SK-N-SH (cell line): ENCODE measurements around the gene POLE3. TPM values are rescaled to one million over a fixed set of nuclear protein-coding genes. Genes with fewer than 3 reads are reported as not detected.
A peak's percentile ranks its signal among the peaks of the same experiment; 100 is the strongest.

Experiments
- CTCF ChIA-PET: fragments of 300-600, 350-600 bp; formaldehyde crosslinking; extraction: SDS; loops from one replicate; lab custom pipeline; 2021; lab: Yijun Ruan, JAX
- POLR2A ChIA-PET: fragments of 350-600 bp; sonication (Branson Sonifier 250); formaldehyde crosslinking; extraction: SDS; loops from one replicate; lab custom pipeline; 2020; ENCODE audit warnings: antibody characterized with exemption, inconsistent platforms; lab: Yijun Ruan, JAX
- DNase-seq: peaks from one replicate; pipeline ENCODE4 v3.0.0; 2012
- H2AFZ ChIP-seq: fragments of 200-600 bp; sonication (generic); 2 replicates; pipeline ENCODE4 v1.8.1; 2016; ENCODE audit warnings: antibody characterized with exemption, mild to moderate bottlenecking, low read depth
- H3F3A ChIP-seq: fragments of 200-600 bp; sonication (generic); replicated peaks from 2 replicates; pipeline ENCODE3; 2016; ENCODE audit warnings: antibody characterized with exemption, mild to moderate bottlenecking; ENCODE audit not compliant: insufficient read depth
- H3K27ac ChIP-seq, 2 experiments: fragments of 200-500 bp in 1 of 2; fragments of 200-600 bp in 1 of 2; sonication (Bioruptor generic) in 1 of 2; sonication (generic), shearing (Covaris generic) in 1 of 2; 2 replicates each; pipeline versions ENCODE4 v1.5.1 to v1.6.1; 2014 to 2016; ENCODE audit warnings: low read depth in 2 of 2, inconsistent platforms in 1 of 2, low read length in 1 of 2, mild to moderate bottlenecking in 1 of 2, mixed read lengths in 1 of 2
- H3K27me3 ChIP-seq: fragments of 200-600 bp; sonication (generic), shearing (Covaris generic); 2 replicates; pipeline ENCODE4 v1.6.1; 2016; ENCODE audit warnings: mixed run types; ENCODE audit not compliant: insufficient read depth
- H3K36me3 ChIP-seq, 2 experiments: fragments of 200-500 bp in 1 of 2; fragments of 200-600 bp in 1 of 2; sonication (Bioruptor generic) in 1 of 2; sonication (generic) in 1 of 2; replicated peaks in 1 of 2; 2 replicates each; pipeline versions ENCODE3 to v1.5.1; 2014 to 2016; ENCODE audit warnings: low read length in 1 of 2, mild to moderate bottlenecking in 1 of 2; ENCODE audit not compliant: insufficient read depth in 2 of 2, control insufficient read depth in 1 of 2
- H3K4me1 ChIP-seq, 2 experiments: fragments of 200-500 bp in 1 of 2; fragments of 200-600 bp in 1 of 2; sonication (Bioruptor generic) in 1 of 2; sonication (generic), shearing (Covaris generic) in 1 of 2; 2 replicates each; pipeline versions ENCODE4 v1.5.1 to v1.6.1; 2014 to 2016; ENCODE audit warnings: low read depth in 1 of 2, low read length in 1 of 2, mixed run types in 1 of 2; ENCODE audit not compliant: insufficient read depth in 2 of 2, control insufficient read depth in 1 of 2
- H3K4me2 ChIP-seq: fragments of 200-600 bp; sonication (generic), shearing (Covaris generic); 2 replicates; pipeline ENCODE4 v1.6.1; 2017; ENCODE audit warnings: mixed run types
- H3K4me3 ChIP-seq, 2 experiments: fragments of 200-500 bp in 1 of 2; fragments of 200-600 bp in 1 of 2; sonication (Bioruptor generic) in 1 of 2; sonication (generic), shearing (Covaris generic) in 1 of 2; 2 replicates each; pipeline versions ENCODE4 v1.5.1 to v1.8.1; 2014 to 2016; ENCODE audit warnings: low read depth in 2 of 2, inconsistent platforms in 1 of 2, low read length in 1 of 2, mild to moderate bottlenecking in 1 of 2, mixed read lengths in 1 of 2, moderate library complexity in 1 of 2
- H3K79me2 ChIP-seq: fragments of 200-600 bp; sonication (generic); 2 replicates; pipeline ENCODE4 v1.8.1; 2017; ENCODE audit warnings: mild to moderate bottlenecking; ENCODE audit not compliant: insufficient read depth
- H3K9ac ChIP-seq: fragments of 200-600 bp; sonication (generic); 2 replicates; pipeline ENCODE4 v1.6.1; 2017; ENCODE audit warnings: mixed run types
- H3K9me2 ChIP-seq: fragments of 200-600 bp; sonication (generic); 2 replicates; pipeline ENCODE4 v1.6.1; 2017; ENCODE audit warnings: mixed run types
- H3K9me3 ChIP-seq: fragments of 200-600 bp; sonication (generic); 2 replicates; pipeline ENCODE4 v1.6.1; 2017; ENCODE audit warnings: mixed run types, mild to moderate bottlenecking, moderate library complexity
- H4K20me1 ChIP-seq: fragments of 200-600 bp; sonication (generic); 2 replicates; pipeline ENCODE4 v1.6.1; 2017; ENCODE audit warnings: mild to moderate bottlenecking, mixed run types; ENCODE audit not compliant: insufficient read depth
- ELF1 ChIP-seq: IDR thresholded peaks from 2 replicates; pipeline ENCODE4 v1.4.0; 2012
- EP300 ChIP-seq, 2 experiments: IDR thresholded peaks; 2 replicates each; pipeline versions ENCODE4 v1.4.0 to v1.6.1; 2012; ENCODE audit warnings: borderline replicate concordance in 1 of 2, low read depth in 1 of 2, low read length in 1 of 2
- EZH2phosphoT487 ChIP-seq: fragments of 200-600 bp; sonication (generic); IDR thresholded peaks from 2 replicates; pipeline ENCODE4 v1.6.1; 2017; ENCODE audit warnings: low read depth, mixed run types, mild to moderate bottlenecking, antibody characterized with exemption, moderate library complexity, borderline replicate concordance
- FOXM1 ChIP-seq: IDR thresholded peaks from 2 replicates; pipeline ENCODE4 v1.4.0; 2012; ENCODE audit warnings: low read depth, mild to moderate bottlenecking
- GABPA ChIP-seq: IDR thresholded peaks from 2 replicates; pipeline ENCODE4 v1.4.0; 2012; ENCODE audit warnings: low read depth, mild to moderate bottlenecking
- GATA2 ChIP-seq: sonication (generic); formaldehyde crosslinking; IDR thresholded peaks from 2 replicates; pipeline ENCODE4 v1.5.0; 2020; ENCODE audit warnings: mild to moderate bottlenecking, missing genetic modification reagents
- MEF2A ChIP-seq: IDR thresholded peaks from 2 replicates; pipeline ENCODE4 v1.4.0; 2012; ENCODE audit warnings: low read depth, borderline replicate concordance
- MXI1 ChIP-seq: IDR thresholded peaks from 2 replicates; pipeline ENCODE4 v1.6.1; 2012; ENCODE audit warnings: mild to moderate bottlenecking, low read depth, low read length, improper control_type of control experiment
- NFIC ChIP-seq: IDR thresholded peaks from 2 replicates; pipeline ENCODE4 v1.4.0; 2012; ENCODE audit warnings: borderline replicate concordance
- POLR2AphosphoS5 ChIP-seq: IDR thresholded peaks from 2 replicates; pipeline ENCODE4 v1.6.1; 2012; ENCODE audit warnings: low read depth, low read length
- RAD21 ChIP-seq: IDR thresholded peaks from 2 replicates; pipeline ENCODE4 v1.6.1; 2012; ENCODE audit warnings: mild to moderate bottlenecking, low read length
- RCOR1 ChIP-seq: fragments of 150-350 bp; IDR thresholded peaks from 2 replicates; pipeline ENCODE4 v1.6.1; 2017; ENCODE audit warnings: antibody characterized with exemption, low read length
- RXRA ChIP-seq: IDR thresholded peaks from 2 replicates; pipeline ENCODE4 v1.4.0; 2012; ENCODE audit warnings: low read depth, mild to moderate bottlenecking, borderline replicate concordance
- SMC3 ChIP-seq: IDR thresholded peaks from 2 replicates; pipeline ENCODE4 v1.6.1; 2012; ENCODE audit warnings: low read depth, low read length, improper control_type of control experiment
- TAF1 ChIP-seq: IDR thresholded peaks from 2 replicates; pipeline ENCODE4 v1.6.1; 2012; ENCODE audit warnings: low read depth, mild to moderate bottlenecking, low read length, moderate library complexity, borderline replicate concordance
- TCF12 ChIP-seq: IDR thresholded peaks from 2 replicates; pipeline ENCODE4 v1.4.0; 2012
- TEAD4 ChIP-seq: IDR thresholded peaks from 2 replicates; pipeline ENCODE4 v1.4.0; 2012; ENCODE audit warnings: mild to moderate bottlenecking, borderline replicate concordance; ENCODE audit not compliant: insufficient read depth
- WGBS: methylation state at CpG from one replicate; pipeline ENCODE4 v1.1.6; 2017; ENCODE audit warnings: low lambda C conversion rate; 5-methylcytosine and 5-hydroxymethylcytosine counted together
- polyA plus RNA-seq, 3 experiments: library from polyadenylated mRNA; depleted of rRNA; stranded (reverse); fragments of >200 nt; gene quantifications; 2 replicates each; pipeline ENCODE4 v1.2.3, GENCODE V29; 2012
- TF ChIP-seq, protein P1 (sequence below): fragments of 150-350 bp; IDR thresholded peaks from 2 replicates; pipeline ENCODE4 v1.6.1; 2016; ENCODE audit warnings: mild to moderate bottlenecking, low read depth, low read length
- TF ChIP-seq, protein P2 (sequence below): IDR thresholded peaks from 2 replicates; pipeline ENCODE4 v1.4.0; 2012; ENCODE audit warnings: low read depth
- TF ChIP-seq, protein P3 (sequence below): IDR thresholded peaks from 2 replicates; pipeline ENCODE4 v1.4.0; 2012; ENCODE audit warnings: low read depth, borderline replicate concordance

Gene POLE3
- polyA plus RNA-seq, 1 of the 3 experiments (the other 2 are of a cell fraction) = 40.1 TPM

DNA sequence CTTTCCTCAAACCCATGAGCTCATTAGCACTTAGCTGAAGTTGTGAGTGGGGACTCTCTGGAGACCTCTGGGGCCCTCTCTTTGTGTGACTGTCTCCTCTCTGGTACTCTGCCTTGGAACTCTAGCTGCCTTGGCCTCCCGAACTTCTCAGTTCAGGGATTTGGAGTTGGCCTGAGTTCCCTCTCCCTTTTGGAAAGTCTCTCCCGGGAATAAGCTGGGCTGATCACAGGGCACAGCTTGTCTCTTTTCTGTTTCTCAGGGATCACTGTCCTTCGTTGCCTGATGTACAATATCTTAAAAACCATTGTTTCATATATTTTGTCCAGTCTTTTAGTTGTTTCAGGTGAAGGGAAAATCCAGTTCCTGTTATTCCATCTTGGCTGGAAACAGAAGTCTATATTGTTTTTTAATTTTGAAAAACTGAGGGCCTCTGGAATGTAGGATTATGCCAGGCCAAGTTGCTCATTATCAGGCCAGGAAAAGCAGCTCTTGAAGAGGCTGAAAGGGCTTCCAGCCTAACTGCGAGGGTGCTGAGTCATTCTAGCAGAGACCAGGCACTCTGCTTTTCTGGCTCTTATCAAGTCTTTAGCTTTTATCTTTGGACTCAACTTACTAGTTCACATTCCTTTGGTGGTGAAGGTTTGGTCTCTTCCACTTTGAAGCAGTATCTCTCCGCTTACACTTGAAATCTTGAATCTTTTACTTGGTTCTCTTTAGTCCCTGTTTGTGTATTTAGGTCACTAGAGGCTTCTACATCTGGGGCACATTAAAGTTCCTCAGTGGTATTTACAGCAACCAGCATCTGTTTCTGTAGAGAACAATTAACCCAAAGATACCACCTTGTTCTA lies 44.7 kb upstream of the POLE3 start (continued):
- peak; percentile 43; the same call in 1 of the 2 replicates for TF ChIP-seq POLR2AphosphoS5
- TF ChIP-seq, protein P1, sequence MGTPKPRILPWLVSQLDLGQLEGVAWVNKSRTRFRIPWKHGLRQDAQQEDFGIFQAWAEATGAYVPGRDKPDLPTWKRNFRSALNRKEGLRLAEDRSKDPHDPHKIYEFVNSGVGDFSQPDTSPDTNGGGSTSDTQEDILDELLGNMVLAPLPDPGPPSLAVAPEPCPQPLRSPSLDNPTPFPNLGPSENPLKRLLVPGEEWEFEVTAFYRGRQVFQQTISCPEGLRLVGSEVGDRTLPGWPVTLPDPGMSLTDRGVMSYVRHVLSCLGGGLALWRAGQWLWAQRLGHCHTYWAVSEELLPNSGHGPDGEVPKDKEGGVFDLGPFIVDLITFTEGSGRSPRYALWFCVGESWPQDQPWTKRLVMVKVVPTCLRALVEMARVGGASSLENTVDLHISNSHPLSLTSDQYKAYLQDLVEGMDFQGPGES = no peak
- no peak for TF ChIP-seq GABPA
- TF ChIP-seq TAF1 = peak; percentile 34; the same call in 1 of the 2 replicates
- no peak for TF ChIP-seq RCOR1
- no peak for TF ChIP-seq MXI1
- TF ChIP-seq, protein P2, sequence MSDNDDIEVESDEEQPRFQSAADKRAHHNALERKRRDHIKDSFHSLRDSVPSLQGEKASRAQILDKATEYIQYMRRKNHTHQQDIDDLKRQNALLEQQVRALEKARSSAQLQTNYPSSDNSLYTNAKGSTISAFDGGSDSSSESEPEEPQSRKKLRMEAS = peak; percentile 41; the same call in 1 of the 2 replicates
- TF ChIP-seq FOXM1 = 0 out of 2 replicates have a peak, but pooled peaks have one; percentile 49
- TF ChIP-seq RAD21 = no peak
- peak; percentile 38; the same call in 1 of the 2 replicates for TF ChIP-seq RXRA
- TF ChIP-seq TEAD4 = 0 out of 2 replicates have a peak, but pooled peaks have one; percentile 47

DNA sequence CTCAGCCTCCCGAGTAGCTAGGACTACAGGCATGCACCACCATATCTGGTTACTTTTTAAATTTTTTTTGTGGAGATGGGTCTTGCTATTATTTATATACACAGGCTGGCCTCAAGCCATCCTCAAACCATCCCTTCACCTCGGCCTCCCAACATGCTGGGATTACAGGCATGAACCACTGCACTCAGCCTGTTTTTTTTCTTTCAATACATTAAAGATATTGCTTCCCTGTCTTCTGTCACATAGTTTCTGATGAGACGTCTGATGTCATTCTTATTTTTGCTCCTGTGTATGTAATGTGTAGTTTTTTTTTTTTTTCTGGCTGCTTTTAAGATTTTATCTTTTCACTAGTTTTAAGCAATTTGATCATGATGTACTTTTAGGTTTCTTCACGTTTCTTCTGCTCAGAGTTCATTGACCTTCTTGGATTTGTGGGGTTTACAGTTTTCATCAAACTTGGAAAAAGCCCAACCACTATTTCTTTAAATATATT lies 41.7 kb upstream of the POLE3 start:
- Histone ChIP-seq H3K4me2 (no peak overlapping the region), H2AFZ (no peak overlapping the region), H3K9ac (no peak overlapping the region), H3K27me3 (no peaks in the 10 kb centered on the region), H3K9me2 (no peaks in the 10 kb centered on the region), H3K79me2 (no peaks in the 10 kb centered on the region), H3K27ac (no peak overlapping the region), H3K4me1 (peaks cover 7 to 20% of the 10 kb centered on the region in 2 experiments), H3K4me3 (no peak overlapping the region), H3K36me3 (no peaks in the 10 kb centered on the region), H3F3A (peaks cover 16% of the 10 kb centered on the region), H4K20me1 (no peaks in the 10 kb centered on the region), H3K9me3 (no peaks in the 10 kb centered on the region)
- 57% methylated on average over 4 of the region's 4 CpGs for WGBS
- TF ChIP-seq GATA2 (CRISPR knock-in tag) (no peak), GABPA (no peak), ELF1 (no peak), EZH2phosphoT487 (no peak), TCF12 (no peak; the same call in 1 of the 2 replicates), NFIC (no peak), RCOR1 (no peak), MEF2A (no peak), TEAD4 (no peak), SMC3 (no peak), MXI1 (no peak), EP300 (IDR thresholded peaks at IDR 0.05; ENCODE audit: borderline replicate concordance in 1 of 2, low read depth in 1 of 2, low read length in 1 of 2) (no peak)
- TF ChIP-seq, protein P3, sequence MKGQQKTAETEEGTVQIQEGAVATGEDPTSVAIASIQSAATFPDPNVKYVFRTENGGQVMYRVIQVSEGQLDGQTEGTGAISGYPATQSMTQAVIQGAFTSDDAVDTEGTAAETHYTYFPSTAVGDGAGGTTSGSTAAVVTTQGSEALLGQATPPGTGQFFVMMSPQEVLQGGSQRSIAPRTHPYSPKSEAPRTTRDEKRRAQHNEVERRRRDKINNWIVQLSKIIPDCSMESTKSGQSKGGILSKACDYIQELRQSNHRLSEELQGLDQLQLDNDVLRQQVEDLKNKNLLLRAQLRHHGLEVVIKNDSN = no peak
- TF ChIP-seq, protein P2 = no peak
- TF ChIP-seq, protein P1 = no peak
- no peak for DNase-seq
- ChIA-PET POLR2A (no interaction called here), CTCF (interaction anchor here (9.1 to 9.9 kb wide), 2 partner anchors 134 to 203 kb away, joined by 191 to 449 read pairs; no protein-coding TSS in a partner anchor)
